Kidney (tissue), 14 donors: Measurements from ENCODE around the gene ZNF644. TPM values are rescaled to one million over a fixed set of nuclear protein-coding genes. Genes with fewer than 3 reads are reported as not detected.

ENCODE experiments used
- DNase-seq, 5 donors: peaks; one replicate each; pipeline ENCODE4 v3.0.0-alpha.2; 2013 to 2020
- FAIRE-seq: peaks from 2 replicates; lab custom pipeline; 2012; peaks lifted over from hg19 to GRCh38; lab: Jason Lieb, UNC
- H3K27ac ChIP-seq, 2 donors: one replicate each; pipeline ENCODE4 v1.7.0; 2013; ENCODE audit warnings: low read depth in 2 of 2, low read length in 2 of 2, inconsistent platforms in 1 of 2
- H3K27me3 ChIP-seq: one replicate; pipeline ENCODE4 v1.7.1; 2013; ENCODE audit warnings: low read length, inconsistent platforms; ENCODE audit not compliant: control insufficient read depth, insufficient read depth
- H3K36me3 ChIP-seq, 3 donors: one replicate each; pipeline versions ENCODE4 v1.7.0 to v1.7.1; 2013; ENCODE audit warnings: low read length in 3 of 3, control low read depth in 1 of 3, inconsistent platforms in 1 of 3; ENCODE audit not compliant: insufficient read depth in 3 of 3, control insufficient read depth in 2 of 3
- H3K4me1 ChIP-seq, 3 donors: one replicate each; pipeline versions ENCODE4 v1.7.0 to v1.7.1; 2013; ENCODE audit warnings: low read length in 3 of 3, inconsistent platforms in 1 of 3, low read depth in 1 of 3; ENCODE audit not compliant: control insufficient read depth in 2 of 3, insufficient read depth in 2 of 3
- H3K4me3 ChIP-seq, 3 donors: one replicate each; pipeline versions ENCODE4 v1.7.0 to v1.8.1; 2013; ENCODE audit warnings: low read length in 3 of 3, control low read depth in 1 of 3, inconsistent platforms in 1 of 3
- H3K9ac ChIP-seq, 3 donors: one replicate each; pipeline versions ENCODE4 v1.7.0 to v1.7.1; 2013; ENCODE audit warnings: low read length in 3 of 3, control low read depth in 1 of 3, inconsistent platforms in 1 of 3
- H3K9me3 ChIP-seq, 3 donors: one replicate each; pipeline versions ENCODE4 v1.7.0 to v1.7.1; 2013; ENCODE audit warnings: low read length in 3 of 3, control low read depth in 1 of 3, inconsistent platforms in 1 of 3; ENCODE audit not compliant: control insufficient read depth in 2 of 3, insufficient read depth in 1 of 3
- intact Hi-C: fragments of 100-400 bp; cut with DNase I; formaldehyde crosslinking; loops from one replicate; pipeline ENCODE4 v1.11.1; 2022
- polyA plus RNA-seq: library from polyadenylated mRNA; stranded (reverse); fragments of 350-450 nt; fragmentation: Illumina TruSeq; extraction: RNeasy Lipid Tissue Mini Kit (QIAGEN cat#74804); gene quantifications from one replicate; pipeline ENCODE4 v1.2.3, GENCODE V29; 2014; ENCODE audit warnings: low read depth, low replicate concordance; ENCODE audit not compliant: insufficient read depth
- total RNA-seq: library from RNA; stranded (reverse); fragmentation: NEBNext Ultra II Directional; extraction: Animal tissue kit (Norgen Biotek cat#: 25700); gene quantifications from one replicate; pipeline ENCODE4 v1.2.1, GENCODE V29; 2021
- TF ChIP-seq, protein P1 (sequence below): IDR thresholded peaks from 3 replicates; pipeline ENCODE4 v1.5.1; 2012; ENCODE audit warnings: mild to moderate bottlenecking, moderate library complexity, borderline replicate concordance; ENCODE audit not compliant: insufficient read depth; ENCODE audit errors: extremely low read depth
- donor health status: control.
- donor health status: control.
- donor health status: control.
- donor health status: control.
- donor health status: control.
- donor health status: DM: yes; HTN: yes; CAD: no.
- donor health status: Normal renal cell carcinoma (clear cell type).

ZNF644 gene
- total and polyA plus RNA-seq, 2 donors from 2014 or later: 10.5 to 60.4 TPM

DNA sequence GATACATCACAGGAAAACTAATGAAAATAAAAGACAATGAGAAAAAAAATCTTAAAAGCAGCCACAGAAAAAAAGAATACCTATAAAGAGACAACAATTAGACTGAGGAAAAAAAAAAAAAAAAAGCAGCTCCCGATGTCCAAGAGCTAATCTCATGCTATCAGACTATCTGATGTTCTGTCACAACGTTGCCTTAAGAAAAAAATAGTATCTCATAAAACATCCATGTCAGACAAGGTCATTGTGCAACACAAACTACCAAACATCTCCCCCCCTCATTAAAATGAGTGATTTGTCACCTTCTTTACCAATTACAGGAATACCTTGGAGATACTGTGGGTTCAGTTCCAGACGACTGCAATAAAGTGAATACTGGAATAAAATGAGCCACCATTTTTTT lies 68.9 kb downstream of the ZNF644 start:
- DNase-seq: no peak
- FAIRE-seq: no peak
- Histone ChIP-seq H3K4me3 (no peak overlapping the region), H3K36me3 (peaks cover 0 to 5% (median 0%) of the 10 kb centered on the region in 3 donors), H3K27ac (no peak overlapping the region), H3K9ac (no peak overlapping the region), H3K9me3 (peaks cover 0 to 6% (median 0%) of the 10 kb centered on the region in 3 donors), H3K4me1 (no peaks in the 10 kb centered on the region), H3K27me3 (no peaks in the 10 kb centered on the region)
- TF ChIP-seq, protein P1, sequence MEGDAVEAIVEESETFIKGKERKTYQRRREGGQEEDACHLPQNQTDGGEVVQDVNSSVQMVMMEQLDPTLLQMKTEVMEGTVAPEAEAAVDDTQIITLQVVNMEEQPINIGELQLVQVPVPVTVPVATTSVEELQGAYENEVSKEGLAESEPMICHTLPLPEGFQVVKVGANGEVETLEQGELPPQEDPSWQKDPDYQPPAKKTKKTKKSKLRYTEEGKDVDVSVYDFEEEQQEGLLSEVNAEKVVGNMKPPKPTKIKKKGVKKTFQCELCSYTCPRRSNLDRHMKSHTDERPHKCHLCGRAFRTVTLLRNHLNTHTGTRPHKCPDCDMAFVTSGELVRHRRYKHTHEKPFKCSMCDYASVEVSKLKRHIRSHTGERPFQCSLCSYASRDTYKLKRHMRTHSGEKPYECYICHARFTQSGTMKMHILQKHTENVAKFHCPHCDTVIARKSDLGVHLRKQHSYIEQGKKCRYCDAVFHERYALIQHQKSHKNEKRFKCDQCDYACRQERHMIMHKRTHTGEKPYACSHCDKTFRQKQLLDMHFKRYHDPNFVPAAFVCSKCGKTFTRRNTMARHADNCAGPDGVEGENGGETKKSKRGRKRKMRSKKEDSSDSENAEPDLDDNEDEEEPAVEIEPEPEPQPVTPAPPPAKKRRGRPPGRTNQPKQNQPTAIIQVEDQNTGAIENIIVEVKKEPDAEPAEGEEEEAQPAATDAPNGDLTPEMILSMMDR: no peak
- intact Hi-C loops: no loop called here

- no peak for FAIRE-seq
- Histone ChIP-seq H3K27ac (no peak overlapping the region), H3K36me3 (peaks cover 0 to 3% (median 0%) of the 10 kb centered on the region in 3 donors), H3K27me3 (no peaks in the 10 kb centered on the region), H3K4me3 (no peak overlapping the region), H3K9me3 (peaks cover 0 to 6% (median 0%) of the 10 kb centered on the region in 3 donors), H3K9ac (no peak overlapping the region), H3K4me1 (no peaks in the 10 kb centered on the region)
- TF ChIP-seq, protein P1: no peak
- no peak for DNase-seq
- intact Hi-C loops: no loop called here
Measured at GRCh38 chr1:90951009-90951408, 70.8 kb downstream of the ZNF644 start.

GRCh38 chr1:90948301-90948700 lies 73.5 kb downstream of the ZNF644 start:
- no peaks in the 10 kb centered on the region for H3K9me3 ChIP-seq
- no peaks in the 10 kb centered on the region for H3K4me1 ChIP-seq
- H3K27ac ChIP-seq: no peak overlapping the region
- H3K4me3 ChIP-seq: no peak overlapping the region
- H3K36me3 ChIP-seq: peaks cover 0 to 2% (median 0%) of the 10 kb centered on the region in 3 donors
- intact Hi-C loops: no loop called here
- DNase-seq (no peak), FAIRE-seq (no peak)
- no peak overlapping the region for H3K9ac ChIP-seq
- H3K27me3 ChIP-seq: no peaks in the 10 kb centered on the region
- TF ChIP-seq, protein P1: no peak

- FAIRE-seq: no peak
- no peak overlapping the region for H3K9ac ChIP-seq
- TF ChIP-seq, protein P1: no peak
- intact Hi-C loops: no loop called here
- H3K4me3 ChIP-seq: no peak overlapping the region
- H3K27me3 ChIP-seq: no peaks in the 10 kb centered on the region
- H3K9me3 ChIP-seq: no peaks in the 10 kb centered on the region
- no peak overlapping the region for H3K27ac ChIP-seq
- H3K4me1 ChIP-seq: no peaks in the 10 kb centered on the region
- no peak for DNase-seq
- H3K36me3 ChIP-seq: peaks cover 0 to 2% (median 0%) of the 10 kb centered on the region in 3 donors
Measured at GRCh38 chr1:90946630-90947029, 75.2 kb downstream of the ZNF644 start.
